Liver (tissue), 9 donors: ENCODE data around the gene SLCO1A2. TPM values are rescaled to one million over a fixed set of nuclear protein-coding genes. Genes with fewer than 3 reads are reported as not detected.

Source experiments
- DNase-seq: peaks from one replicate; pipeline ENCODE4 v3.0.0-alpha.2; 2017; ENCODE audit warnings: low spot score
- H3K27ac ChIP-seq, 2 donors: one replicate each; pipeline ENCODE4 v1.7.0; 2013; ENCODE audit warnings: inconsistent platforms in 2 of 2, low read length in 2 of 2, control low read depth in 1 of 2, low read depth in 1 of 2, mild to moderate bottlenecking in 1 of 2
- H3K27me3 ChIP-seq, 4 donors: one replicate each; pipeline versions ENCODE4 v1.6.1 to v1.7.0; 2013; ENCODE audit warnings: low read length in 3 of 4, inconsistent platforms in 1 of 4, mild to moderate bottlenecking in 1 of 4, moderate library complexity in 1 of 4; ENCODE audit not compliant: control insufficient read depth in 4 of 4, insufficient read depth in 4 of 4
- H3K36me3 ChIP-seq, 4 donors: one replicate each; pipeline versions ENCODE4 v1.6.1 to v1.7.0; 2013; ENCODE audit warnings: low read length in 3 of 4, mild to moderate bottlenecking in 3 of 4, low read depth in 1 of 4, moderate library complexity in 1 of 4; ENCODE audit not compliant: control insufficient read depth in 4 of 4, insufficient read depth in 3 of 4
- H3K4me1 ChIP-seq, 4 donors: one replicate each; pipeline versions ENCODE4 v1.6.1 to v1.7.0; 2013; ENCODE audit warnings: low read length in 3 of 4, mild to moderate bottlenecking in 3 of 4, moderate library complexity in 1 of 4; ENCODE audit not compliant: control insufficient read depth in 4 of 4, insufficient read depth in 4 of 4
- H3K4me3 ChIP-seq, 3 donors: one replicate each; pipeline versions ENCODE4 v1.6.1 to v1.7.0; 2013; ENCODE audit warnings: low read length in 3 of 3, control low read depth in 1 of 3, low read depth in 1 of 3, mild to moderate bottlenecking in 1 of 3
- H3K9ac ChIP-seq, 2 donors: one replicate each; pipeline ENCODE4 v1.7.0; 2013; ENCODE audit warnings: low read length in 2 of 2, mild to moderate bottlenecking in 2 of 2, moderate library complexity in 2 of 2, control low read depth in 1 of 2, low read depth in 1 of 2
- H3K9me3 ChIP-seq, 4 donors: one replicate each; pipeline versions ENCODE4 v1.6.1 to v1.7.0; 2013; ENCODE audit warnings: low read length in 3 of 4; ENCODE audit not compliant: control insufficient read depth in 4 of 4
- CTCF ChIP-seq: fragments of 150-350 bp; IDR thresholded peaks from 2 replicates; pipeline ENCODE4 v1.5.1; 2017; ENCODE audit warnings: improper control_type of control experiment, low read depth, low read length; ENCODE audit not compliant: missing input control
- EGR1 ChIP-seq, 2 donors: IDR thresholded peaks; 2 replicates each; pipeline ENCODE4 v1.6.1; 2016 to 2018; ENCODE audit warnings: antibody characterized with exemption in 2 of 2, low read depth in 2 of 2
- FOXA1 ChIP-seq: IDR thresholded peaks from 2 replicates; pipeline ENCODE4 v1.6.1; 2016; ENCODE audit warnings: antibody characterized with exemption
- FOXA2 ChIP-seq: IDR thresholded peaks from 2 replicates; pipeline ENCODE4 v1.6.1; 2016; ENCODE audit warnings: antibody characterized with exemption
- GABPA ChIP-seq, 2 donors: IDR thresholded peaks in 1 of 2; conservative IDR thresholded peaks in 1 of 2; 2 replicates each; pipeline ENCODE4 v1.6.1; 2016; ENCODE audit warnings: antibody characterized with exemption in 2 of 2, mild to moderate bottlenecking in 1 of 2, moderate library complexity in 1 of 2
- HNF4A ChIP-seq, 2 donors: conservative IDR thresholded peaks; 2 replicates each; pipeline ENCODE4 v1.6.1; 2016; ENCODE audit warnings: antibody characterized with exemption in 2 of 2, mild to moderate bottlenecking in 2 of 2
- HNF4G ChIP-seq: IDR thresholded peaks from 2 replicates; pipeline ENCODE4 v1.6.1; 2016; ENCODE audit warnings: antibody characterized with exemption
- JUND ChIP-seq, 2 donors: IDR thresholded peaks; 2 replicates each; pipeline ENCODE4 v1.6.1; 2016; ENCODE audit warnings: antibody characterized with exemption in 2 of 2
- NR2F2 ChIP-seq: IDR thresholded peaks from 2 replicates; pipeline ENCODE4 v1.6.1; 2016; ENCODE audit warnings: antibody characterized with exemption
- RAD21 ChIP-seq, 2 donors: IDR thresholded peaks; 2 replicates each; pipeline ENCODE4 v1.6.1; 2016; ENCODE audit warnings: antibody characterized with exemption in 2 of 2, mild to moderate bottlenecking in 2 of 2
- REST ChIP-seq: IDR thresholded peaks from 2 replicates; pipeline ENCODE4 v1.6.1; 2016; ENCODE audit warnings: antibody characterized with exemption, mild to moderate bottlenecking
- RXRA ChIP-seq, 2 donors: IDR thresholded peaks; 2 replicates each; pipeline ENCODE4 v1.6.1; 2017 to 2018; ENCODE audit warnings: antibody characterized with exemption in 2 of 2, mild to moderate bottlenecking in 1 of 2
- SP1 ChIP-seq: IDR thresholded peaks from 2 replicates; pipeline ENCODE4 v1.6.1; 2018; ENCODE audit warnings: antibody characterized with exemption, mild to moderate bottlenecking
- TAF1 ChIP-seq: conservative IDR thresholded peaks from 2 replicates; pipeline ENCODE4 v1.6.1; 2016; ENCODE audit warnings: antibody characterized with exemption, mild to moderate bottlenecking
- YY1 ChIP-seq: IDR thresholded peaks from 2 replicates; pipeline ENCODE4 v1.6.1; 2016; ENCODE audit warnings: antibody characterized with exemption, mild to moderate bottlenecking
- polyA plus RNA-seq, 2 donors: library from polyadenylated mRNA; stranded (reverse) in 1 of 2; unstranded in 1 of 2; fragments of 200-250 nt in 1 of 2; fragments of >200 nt in 1 of 2; fragmentation: Nextera tagmentation in 1 of 2; extraction: Ambion mirVana in 1 of 2; gene quantifications; one replicate each; pipeline versions ENCODE4 v1.2.1 to v1.2.3, GENCODE V29; 2013 to 2015
- total RNA-seq, 2 donors: library from RNA; depleted of rRNA; stranded (reverse); fragments of >200 nt; gene quantifications; one replicate each; pipeline ENCODE4 v1.2.3, GENCODE V29; 2014
- TF ChIP-seq, protein P1 (sequence below): IDR thresholded peaks from 2 replicates; pipeline ENCODE4 v1.6.1; 2016; ENCODE audit warnings: antibody characterized with exemption
- TF ChIP-seq, protein P2 (sequence below): IDR thresholded peaks from 2 replicates; pipeline ENCODE4 v1.6.1; 2016; ENCODE audit warnings: antibody characterized with exemption
- TF ChIP-seq, protein P3 (sequence below): IDR thresholded peaks from 2 replicates; pipeline ENCODE4 v1.6.1; 2016; ENCODE audit warnings: antibody characterized with exemption
- donor health status: healthy.
- donor health status: healthy.
- donor health status: healthy.
- donor health status: healthy.
- donor health status: healthy.

Gene SLCO1A2
- total and polyA plus RNA-seq, 4 donors, result 0.17 to 1.8 (median 0.60) TPM; not detected in 1

DNA sequence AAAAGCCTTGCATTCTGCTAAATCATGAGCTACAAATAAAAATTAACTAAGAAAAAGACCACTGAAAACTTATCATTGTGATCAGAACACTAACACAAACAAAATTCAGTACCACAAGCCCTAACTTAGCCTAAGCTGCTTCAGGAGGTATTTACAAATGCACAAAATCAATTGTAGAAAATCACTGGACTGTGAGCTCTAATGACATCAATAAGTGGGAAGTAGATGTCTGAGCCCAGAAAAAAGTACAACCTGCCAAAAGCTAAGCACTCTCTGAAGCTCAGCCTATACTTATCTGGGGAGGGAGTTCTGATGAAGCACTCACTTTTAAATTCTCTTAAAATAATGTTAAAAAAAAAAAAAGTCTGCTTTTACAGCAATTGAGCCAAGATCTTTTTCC, 110.8 kb downstream of the SLCO1A2 start:
- Histone ChIP-seq H3K9me3 (no peaks in the 10 kb centered on the region), H3K9ac (no peak overlapping the region), H3K36me3 (peaks cover 0 to 61% (median 27%) of the 10 kb centered on the region in 4 donors), H3K27ac (no peak overlapping the region), H3K4me3 (no peak overlapping the region), H3K27me3 (no peaks in the 10 kb centered on the region), H3K4me1 (no peaks in the 10 kb centered on the region)
- DNase-seq, result no peak
- TF ChIP-seq SP1 (no peak), HNF4A (conservative IDR thresholded peaks at IDR 0.05) (peak in 1 of 2 donors; percentile 5)

DNA sequence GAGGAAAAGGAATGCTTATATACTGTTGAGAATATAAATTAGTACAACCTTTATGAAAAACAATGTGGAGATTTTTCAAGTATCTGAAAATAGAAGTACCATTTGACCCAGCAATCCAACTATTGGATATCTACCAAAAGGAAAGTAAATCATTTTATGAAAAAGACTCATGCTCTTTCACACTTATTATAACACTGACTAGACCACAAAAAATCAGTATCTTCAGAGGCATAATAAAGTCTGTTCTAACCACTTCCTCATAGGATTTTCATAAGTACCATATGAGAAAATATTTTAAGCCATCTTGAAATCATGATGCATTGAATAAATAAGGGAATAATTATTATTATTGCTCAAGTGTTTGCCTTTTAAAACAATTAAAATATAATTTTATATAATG, 112.9 kb downstream of the SLCO1A2 start:
- H3K9me3 ChIP-seq, result no peaks in the 10 kb centered on the region
- no peak for TF ChIP-seq JUND (IDR thresholded peaks at IDR 0.05)
- TF ChIP-seq REST, result no peak
- TF ChIP-seq YY1, result no peak
- TF ChIP-seq RAD21 (IDR thresholded peaks at IDR 0.05), result no peak
- TF ChIP-seq, protein P1, sequence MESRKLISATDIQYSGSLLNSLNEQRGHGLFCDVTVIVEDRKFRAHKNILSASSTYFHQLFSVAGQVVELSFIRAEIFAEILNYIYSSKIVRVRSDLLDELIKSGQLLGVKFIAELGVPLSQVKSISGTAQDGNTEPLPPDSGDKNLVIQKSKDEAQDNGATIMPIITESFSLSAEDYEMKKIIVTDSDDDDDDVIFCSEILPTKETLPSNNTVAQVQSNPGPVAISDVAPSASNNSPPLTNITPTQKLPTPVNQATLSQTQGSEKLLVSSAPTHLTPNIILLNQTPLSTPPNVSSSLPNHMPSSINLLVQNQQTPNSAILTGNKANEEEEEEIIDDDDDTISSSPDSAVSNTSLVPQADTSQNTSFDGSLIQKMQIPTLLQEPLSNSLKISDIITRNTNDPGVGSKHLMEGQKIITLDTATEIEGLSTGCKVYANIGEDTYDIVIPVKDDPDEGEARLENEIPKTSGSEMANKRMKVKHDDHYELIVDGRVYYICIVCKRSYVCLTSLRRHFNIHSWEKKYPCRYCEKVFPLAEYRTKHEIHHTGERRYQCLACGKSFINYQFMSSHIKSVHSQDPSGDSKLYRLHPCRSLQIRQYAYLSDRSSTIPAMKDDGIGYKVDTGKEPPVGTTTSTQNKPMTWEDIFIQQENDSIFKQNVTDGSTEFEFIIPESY, result no peak
- no peak for TF ChIP-seq HNF4A (conservative IDR thresholded peaks at IDR 0.05)
- no peak for TF ChIP-seq FOXA1
- TF ChIP-seq, protein P2, sequence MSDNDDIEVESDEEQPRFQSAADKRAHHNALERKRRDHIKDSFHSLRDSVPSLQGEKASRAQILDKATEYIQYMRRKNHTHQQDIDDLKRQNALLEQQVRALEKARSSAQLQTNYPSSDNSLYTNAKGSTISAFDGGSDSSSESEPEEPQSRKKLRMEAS, result no peak
- TF ChIP-seq, protein P3, sequence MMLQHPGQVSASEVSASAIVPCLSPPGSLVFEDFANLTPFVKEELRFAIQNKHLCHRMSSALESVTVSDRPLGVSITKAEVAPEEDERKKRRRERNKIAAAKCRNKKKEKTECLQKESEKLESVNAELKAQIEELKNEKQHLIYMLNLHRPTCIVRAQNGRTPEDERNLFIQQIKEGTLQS, result no peak
- TF ChIP-seq SP1, result no peak
- no peak for TF ChIP-seq FOXA2
- no peak for TF ChIP-seq EGR1 (IDR thresholded peaks at IDR 0.05; ENCODE audit: low read depth in 2 of 2)
- no peak for DNase-seq
- peaks cover 2 to 65% (median 19%) of the 10 kb centered on the region in 4 donors for H3K36me3 ChIP-seq
- H3K27ac ChIP-seq, result no peak overlapping the region
- no peaks in the 10 kb centered on the region for H3K27me3 ChIP-seq
- no peaks in the 10 kb centered on the region for H3K4me1 ChIP-seq
- H3K4me3 ChIP-seq, result no peak overlapping the region
- H3K9ac ChIP-seq, result no peak overlapping the region

- H3K4me3 ChIP-seq, result no peak overlapping the region
- no peaks in the 10 kb centered on the region for H3K4me1 ChIP-seq
- H3K9me3 ChIP-seq, result no peaks in the 10 kb centered on the region
- no peaks in the 10 kb centered on the region for H3K27me3 ChIP-seq
- H3K27ac ChIP-seq, result no peak overlapping the region
- no peak for DNase-seq
- H3K36me3 ChIP-seq, result peaks cover 2 to 57% (median 16%) of the 10 kb centered on the region in 4 donors
- H3K9ac ChIP-seq, result no peak overlapping the region
- no peak for TF ChIP-seq JUND (IDR thresholded peaks at IDR 0.05)
- TF ChIP-seq CTCF, result no peak
- no peak for TF ChIP-seq RXRA (IDR thresholded peaks at IDR 0.05)
- no peak for TF ChIP-seq TAF1
- TF ChIP-seq, protein P3, result no peak
- no peak for TF ChIP-seq EGR1 (IDR thresholded peaks at IDR 0.05; ENCODE audit: low read depth in 2 of 2)
- TF ChIP-seq YY1, result no peak
- no peak for TF ChIP-seq GABPA (IDR thresholded peaks at IDR 0.05 in 1 of 2, conservative IDR thresholded peaks at IDR 0.05 in 1 of 2)
- TF ChIP-seq NR2F2, result no peak
- TF ChIP-seq, protein P2, result no peak
- TF ChIP-seq HNF4G, result no peak
- no peak for TF ChIP-seq FOXA2
- no peak for TF ChIP-seq RAD21 (IDR thresholded peaks at IDR 0.05)
These were observed 113.6 kb downstream of the SLCO1A2 start for GRCh38 chr12:21221072-21221471.
